Caco-2 (cell line): ENCODE data around the gene KATNAL2. TPM values are rescaled to one million over a fixed set of nuclear protein-coding genes. Genes with fewer than 3 reads are reported as not detected.

Experiments
- BruUV-seq: library from RNA; stranded (reverse); fragments of 400-500 nt; replicated peaks from 2 replicates; lab custom pipeline; 2021; lab: Mats Ljungman, UMichigan
- CTCF ChIA-PET: fragments of 300-600 bp; sonication (Branson Sonifier 250); formaldehyde crosslinking; loops from one replicate; lab custom pipeline; 2022; ENCODE audit warnings: antibody characterized with exemption; lab: Charles Lee
- POLR2A ChIA-PET: fragments of 300-600 bp; sonication (Branson Sonifier 250); formaldehyde crosslinking; loops from one replicate; lab custom pipeline; 2022; ENCODE audit warnings: antibody characterized with exemption; lab: Charles Lee
- DNase-seq, 2 experiments: peaks; one replicate each; pipeline versions ENCODE4 v3.0.0 to v3.0.0-alpha.2; 2020 to 2022
- H3K27me3 ChIP-seq: replicated peaks from 2 replicates; pipeline ENCODE4 v1.6.0; 2011; ENCODE audit warnings: low read length; ENCODE audit not compliant: control insufficient read depth, insufficient read depth
- H3K36me3 ChIP-seq: 2 replicates; pipeline ENCODE4 v1.5.1; 2011; ENCODE audit warnings: low read length; ENCODE audit not compliant: control insufficient read depth, insufficient read depth
- H3K4me1 ChIP-seq: fragments of 250-450 bp; sonication (Bioruptor Pico); 2 replicates; pipeline ENCODE4 v1.5.1; 2020; ENCODE audit warnings: mild to moderate bottlenecking
- H3K4me3 ChIP-seq: 2 replicates; pipeline ENCODE4 v1.5.1; 2011; ENCODE audit warnings: low read depth, mild to moderate bottlenecking, control low read depth, low read length
- H3K9me3 ChIP-seq: fragments of 250-450 bp; sonication (Bioruptor Pico); 2 replicates; pipeline ENCODE4 v1.5.1; 2020; ENCODE audit warnings: mild to moderate bottlenecking, moderate library complexity
- H3K27ac Mint-ChIP-seq: one replicate; pipeline ENCODE4 v1.8.0; 2022; ENCODE audit warnings: mixed read lengths; ENCODE audit not compliant: unreplicated experiment
- H3K27me3 Mint-ChIP-seq: one replicate; pipeline ENCODE4 v1.8.0; 2022; ENCODE audit warnings: mixed read lengths; ENCODE audit not compliant: insufficient read depth, unreplicated experiment
- H3K36me3 Mint-ChIP-seq: one replicate; pipeline ENCODE4 v1.8.0; 2022; ENCODE audit warnings: mild to moderate bottlenecking, mixed read lengths; ENCODE audit not compliant: insufficient read depth, unreplicated experiment
- H3K4me1 Mint-ChIP-seq: one replicate; pipeline ENCODE4 v1.8.0; 2022; ENCODE audit warnings: low read depth, mixed read lengths; ENCODE audit not compliant: unreplicated experiment
- H3K4me3 Mint-ChIP-seq: one replicate; pipeline ENCODE4 v1.8.0; 2022; ENCODE audit warnings: mild to moderate bottlenecking, moderate library complexity, mixed read lengths; ENCODE audit not compliant: unreplicated experiment
- H3K9me3 Mint-ChIP-seq: one replicate; pipeline ENCODE4 v1.8.0; 2022; ENCODE audit warnings: mixed read lengths; ENCODE audit not compliant: unreplicated experiment
- CTCF ChIP-seq, 2 experiments: fragments of 200-600 bp in 1 of 2; IDR thresholded peaks; 1 replicate in 1 of 2; 2 replicates in 1 of 2; pipeline versions ENCODE4 v1.5.1 to v1.8.0; 2011 to 2022; ENCODE audit warnings: antibody characterized with exemption in 1 of 2, control low read depth in 1 of 2, inconsistent platforms in 1 of 2, low read depth in 1 of 2, low read length in 1 of 2, mild to moderate bottlenecking in 1 of 2, moderate library complexity in 1 of 2; ENCODE audit not compliant: insufficient read depth in 1 of 2, severe bottlenecking in 1 of 2, unreplicated experiment in 1 of 2
- intact Hi-C: fragments of 100-400 bp; cut with micrococcal nuclease; formaldehyde crosslinking; loops from one replicate; pipeline ENCODE4 v1.10.0; 2022; ENCODE audit not compliant: unreplicated experiment
- total RNA-seq: library from RNA; stranded (reverse); gene quantifications from 2 replicates; pipeline ENCODE4 v1.2.3, GENCODE V29; 2022

KATNAL2 gene
- total RNA-seq, 1 experiment from 2014 or later = not detected

GRCh38 chr18:47035156-47035671, 117.8 kb downstream of the KATNAL2 start, which contains the start of gene ELOA2:
Gene ELOA2, minus strand, starts transcription at chr18:47035621. Its CDS starts 357 bp downstream, at chr18:47035264.
- Mint-ChIP-seq H3K9me3 (no peaks in the 10 kb centered on the region), H3K27ac (no peak within 1 kb of the TSS), H3K27me3 (peaks cover 8% of the 10 kb centered on the region), H3K36me3 (no peaks in the 10 kb centered on the region), H3K4me3 (no peak within 1 kb of the TSS), H3K4me1 (no peaks in the 10 kb centered on the region)
- Histone ChIP-seq H3K9me3 (no peaks in the 10 kb centered on the region), H3K36me3 (no peaks in the 10 kb centered on the region), H3K4me3 (no peak within 1 kb of the TSS), H3K27me3 (no peaks in the 10 kb centered on the region), H3K4me1 (no peaks in the 10 kb centered on the region)
- intact Hi-C loops = no loop called here
- no peak for TF ChIP-seq CTCF (IDR thresholded peaks at IDR 0.05; ENCODE audit: insufficient read depth in 1 of 2, low read depth in 1 of 2, low read length in 1 of 2, severe bottlenecking in 1 of 2, unreplicated experiment in 1 of 2)
- DNase-seq = no peak
- CTCF ChIA-PET = no interaction called here
- BruUV-seq = no TSS peak
- POLR2A ChIA-PET = no interaction called here

- H3K27me3 Mint-ChIP-seq = peaks cover 8% of the 10 kb centered on the region
- no peaks in the 10 kb centered on the region for H3K4me1 Mint-ChIP-seq
- H3K9me3 Mint-ChIP-seq = no peaks in the 10 kb centered on the region
- intact Hi-C loops = no loop called here
- POLR2A ChIA-PET = no interaction called here
- H3K4me3 Mint-ChIP-seq = no peak overlapping the region
- no peak overlapping the region for H3K27ac Mint-ChIP-seq
- DNase-seq = peak in 1 of 2 experiments; percentile 16
- Histone ChIP-seq H3K4me3 (no peak overlapping the region), H3K36me3 (no peaks in the 10 kb centered on the region), H3K4me1 (no peaks in the 10 kb centered on the region), H3K27me3 (no peaks in the 10 kb centered on the region), H3K9me3 (no peaks in the 10 kb centered on the region)
- BruUV-seq = no TSS peak
- TF ChIP-seq CTCF (IDR thresholded peaks at IDR 0.05; ENCODE audit: insufficient read depth in 1 of 2, low read depth in 1 of 2, low read length in 1 of 2, severe bottlenecking in 1 of 2, unreplicated experiment in 1 of 2) = peak; percentile 23 to 40
- H3K36me3 Mint-ChIP-seq = no peaks in the 10 kb centered on the region
- CTCF ChIA-PET = no interaction called here
Observed at GRCh38 chr18:47036298-47036874, 119.0 kb downstream of the KATNAL2 start.

GRCh38 chr18:47036927-47037578, 119.7 kb downstream of the KATNAL2 start:
- H3K4me3 ChIP-seq = no peak overlapping the region
- no peak for TF ChIP-seq CTCF (IDR thresholded peaks at IDR 0.05; ENCODE audit: insufficient read depth in 1 of 2, low read depth in 1 of 2, low read length in 1 of 2, severe bottlenecking in 1 of 2, unreplicated experiment in 1 of 2)
- Mint-ChIP-seq H3K36me3 (no peaks in the 10 kb centered on the region), H3K9me3 (no peaks in the 10 kb centered on the region), H3K27me3 (peaks cover 8% of the 10 kb centered on the region), H3K4me1 (no peaks in the 10 kb centered on the region), H3K4me3 (no peak overlapping the region), H3K27ac (no peak overlapping the region)
- H3K36me3 ChIP-seq = no peaks in the 10 kb centered on the region
- no peaks in the 10 kb centered on the region for H3K9me3 ChIP-seq
- no TSS peak for BruUV-seq
- no peaks in the 10 kb centered on the region for H3K27me3 ChIP-seq
- no peaks in the 10 kb centered on the region for H3K4me1 ChIP-seq
- CTCF ChIA-PET = no interaction called here
- DNase-seq = no peak
- intact Hi-C loops = no loop called here
- POLR2A ChIA-PET = no interaction called here
